M059J (cell line): Measurements from ENCODE around the gene RNU6-1. TPM values are rescaled to one million over a fixed set of nuclear protein-coding genes. Genes with fewer than 3 reads are reported as not detected.

Source experiments
- DNase-seq: peaks from one replicate; pipeline ENCODE4 v3.0.0-alpha.2; 2012; ENCODE audit warnings: low read depth
- total RNA-seq: library from RNA; depleted of rRNA; stranded (reverse); fragments of >200 nt; shearing (Covaris generic); gene quantifications from 2 replicates; pipeline ENCODE4 v1.2.3, GENCODE V29; 2014

The RNU6-1 gene
- total RNA-seq, 1 experiment from 2014 or later, result not detected

DNA sequence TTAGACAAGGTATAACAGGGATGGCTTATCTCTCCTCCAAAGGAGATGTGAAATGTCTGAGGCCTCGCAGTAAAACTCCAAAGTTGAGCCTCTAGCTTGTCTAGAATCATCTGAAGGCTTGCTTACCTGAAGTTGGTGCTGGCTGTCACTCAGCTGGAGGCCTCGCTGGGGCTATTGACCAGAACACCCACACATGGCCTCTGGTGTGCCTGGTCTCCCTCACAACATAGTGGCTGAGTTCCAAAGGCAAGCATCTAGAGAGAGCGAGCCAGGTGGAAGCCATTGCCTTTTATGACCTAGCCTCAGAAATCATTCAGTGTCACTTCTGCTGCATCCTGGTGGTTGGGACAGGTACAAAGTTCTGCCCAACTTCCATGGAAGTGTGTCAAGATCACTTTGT is 17.4 kb upstream of the RNU6-1 start:
- no peak for DNase-seq

DNA sequence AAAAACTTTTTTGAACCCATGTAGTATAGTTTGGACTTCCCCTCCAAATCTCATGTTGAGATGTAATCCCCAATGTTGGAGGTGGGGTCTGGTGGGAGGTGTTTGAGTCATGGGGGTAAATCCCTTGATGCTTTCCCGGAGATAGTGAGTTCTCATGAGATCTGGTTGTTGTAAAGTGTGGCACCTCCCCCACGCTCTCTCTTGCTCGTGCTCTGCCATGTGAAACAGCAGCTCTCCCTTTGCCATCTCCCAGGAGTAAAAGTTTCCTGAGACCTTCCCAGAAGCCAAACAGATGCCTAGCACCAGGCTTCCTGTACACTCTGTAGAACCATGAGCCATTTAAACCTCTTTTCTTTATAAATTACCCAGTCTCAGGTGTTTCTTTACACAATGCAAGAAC is 16.0 kb upstream of the RNU6-1 start:
- no peak for DNase-seq

DNA sequence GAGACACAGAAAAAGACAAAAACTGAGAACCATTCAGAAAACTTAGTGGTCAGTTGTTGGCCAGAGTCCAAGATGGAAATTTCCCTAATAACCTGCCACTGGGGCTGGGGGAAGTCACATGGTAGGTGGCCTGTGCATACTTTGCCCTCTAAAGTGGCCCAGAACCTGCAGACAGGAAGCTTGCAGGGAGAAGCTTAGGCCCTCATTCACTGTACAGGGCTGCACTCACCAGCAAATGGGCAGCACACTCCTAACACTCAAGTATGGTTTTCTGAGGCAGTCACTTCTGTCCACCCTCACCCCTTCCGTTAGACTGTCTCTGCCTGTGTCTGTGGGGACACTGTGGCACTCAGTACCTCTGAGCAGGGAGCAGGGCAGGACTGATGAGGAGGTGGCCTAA is 14.5 kb upstream of the RNU6-1 start:
- DNase-seq, result peak; percentile 20

DNA sequence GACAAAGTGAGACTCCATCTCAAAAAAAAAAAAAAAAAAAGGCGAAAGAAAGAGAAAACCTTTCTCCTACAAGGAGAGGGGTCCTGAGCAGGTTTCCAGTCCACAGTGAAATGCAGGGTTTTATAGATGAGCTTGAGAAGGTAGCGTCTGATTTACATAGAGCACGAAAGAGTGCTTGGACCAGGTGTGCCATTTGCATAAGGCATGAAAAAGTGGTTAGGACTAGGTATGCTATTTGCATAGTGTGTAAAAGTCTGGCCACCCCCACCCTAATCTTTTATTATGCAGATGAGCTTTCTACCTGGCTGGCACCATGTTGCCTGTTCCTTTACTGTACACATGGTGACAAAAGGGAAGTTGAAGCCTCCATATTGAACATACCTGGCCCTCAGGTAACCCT is 13.6 kb upstream of the RNU6-1 start:
- DNase-seq, result no peak

- no peak for DNase-seq
These were observed 12.6 kb upstream of the RNU6-1 start for GRCh38 chr15:67852418-67852817.

GRCh38 chr15:67850994-67851571 is 11.2 kb upstream of the RNU6-1 start:
- peak; percentile 68 for DNase-seq

DNA sequence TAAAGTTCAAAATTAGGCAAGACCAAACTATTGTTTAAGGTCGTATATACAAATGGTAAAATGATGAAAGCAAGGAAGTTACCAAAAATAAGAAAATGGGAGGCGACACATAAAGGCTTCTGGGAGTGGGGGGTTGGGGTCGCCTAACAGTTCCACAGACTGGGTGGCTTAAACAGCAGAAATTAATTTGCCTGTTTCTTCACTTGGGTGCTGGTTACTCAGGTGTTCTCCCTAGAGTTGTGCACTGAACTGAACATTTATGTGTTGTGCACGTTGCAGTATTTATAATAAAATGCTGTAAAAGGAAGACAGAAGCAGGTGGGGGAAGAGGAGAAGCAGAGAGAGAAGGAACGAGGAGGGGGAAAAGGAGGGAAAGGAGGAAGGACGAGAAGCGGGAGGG is 10.5 kb upstream of the RNU6-1 start:
- DNase-seq, result no peak

DNA sequence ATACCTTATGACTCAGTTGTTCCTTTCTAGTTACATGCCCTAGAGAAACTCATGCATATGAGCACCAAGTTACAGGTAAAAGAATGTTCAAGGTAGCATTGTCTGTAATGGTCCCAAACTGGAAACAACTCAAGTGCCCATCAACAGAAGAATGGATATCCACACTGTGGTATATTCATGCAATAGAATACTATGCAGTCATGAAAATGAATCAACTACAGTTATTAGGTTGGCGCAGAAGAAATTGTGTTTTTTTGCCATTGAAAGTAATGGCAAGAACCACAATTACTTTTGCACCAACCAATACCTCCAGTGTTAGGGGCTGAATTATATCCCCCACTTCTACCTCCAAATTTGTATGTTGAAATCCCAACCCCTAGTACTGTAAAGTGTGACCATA is 9.7 kb upstream of the RNU6-1 start:
- no peak for DNase-seq

- DNase-seq, result no peak
These were observed 6.1 kb upstream of the RNU6-1 start for GRCh38 chr15:67845974-67846373.

DNA sequence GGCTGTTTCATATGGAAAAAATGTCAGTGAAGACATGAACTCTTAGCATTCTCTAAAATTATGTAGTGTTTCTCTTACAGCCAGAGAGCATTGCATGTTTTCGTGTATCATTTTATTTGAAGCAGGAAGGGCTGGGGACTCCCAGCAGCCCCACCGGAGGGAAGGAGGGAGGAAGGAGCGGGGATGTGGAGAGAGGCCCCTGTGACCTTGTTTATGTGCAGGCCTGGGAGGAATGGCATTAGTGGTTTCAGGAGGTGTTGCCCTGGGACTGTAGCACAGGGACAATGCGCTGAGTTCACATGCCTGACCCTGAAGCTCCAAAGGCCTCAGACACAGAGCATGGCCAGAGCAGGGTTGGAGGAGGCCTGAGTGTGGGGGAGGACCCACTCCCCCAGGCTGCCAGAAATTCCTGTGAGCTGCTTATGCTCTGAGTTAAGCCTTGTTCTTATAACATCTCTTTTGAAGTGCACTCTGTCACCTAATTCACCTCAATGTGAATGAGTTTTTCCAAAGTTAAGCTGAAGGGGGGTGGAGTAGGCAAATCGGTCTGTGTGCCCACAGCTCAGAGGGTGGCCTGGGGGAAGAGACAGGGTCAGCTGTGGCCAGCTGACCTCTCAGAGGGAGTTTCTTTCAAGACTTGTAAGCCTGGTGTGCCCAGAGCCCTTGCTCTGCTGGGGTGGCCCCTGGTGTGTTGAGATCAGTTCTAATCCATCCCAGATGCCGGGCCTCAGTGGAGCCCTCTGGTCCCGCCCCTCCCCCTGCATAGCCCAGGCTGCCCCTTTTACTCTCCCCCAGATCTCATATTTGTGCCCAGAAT is 3.9 kb upstream of the RNU6-1 start:
- DNase-seq, result peak; percentile 68

GRCh38 chr15:67843092-67843501 is 3.3 kb upstream of the RNU6-1 start:
- no peak for DNase-seq

GRCh38 chr15:67841513-67841762 is 1.6 kb upstream of the RNU6-1 start:
- no peak for DNase-seq

DNA sequence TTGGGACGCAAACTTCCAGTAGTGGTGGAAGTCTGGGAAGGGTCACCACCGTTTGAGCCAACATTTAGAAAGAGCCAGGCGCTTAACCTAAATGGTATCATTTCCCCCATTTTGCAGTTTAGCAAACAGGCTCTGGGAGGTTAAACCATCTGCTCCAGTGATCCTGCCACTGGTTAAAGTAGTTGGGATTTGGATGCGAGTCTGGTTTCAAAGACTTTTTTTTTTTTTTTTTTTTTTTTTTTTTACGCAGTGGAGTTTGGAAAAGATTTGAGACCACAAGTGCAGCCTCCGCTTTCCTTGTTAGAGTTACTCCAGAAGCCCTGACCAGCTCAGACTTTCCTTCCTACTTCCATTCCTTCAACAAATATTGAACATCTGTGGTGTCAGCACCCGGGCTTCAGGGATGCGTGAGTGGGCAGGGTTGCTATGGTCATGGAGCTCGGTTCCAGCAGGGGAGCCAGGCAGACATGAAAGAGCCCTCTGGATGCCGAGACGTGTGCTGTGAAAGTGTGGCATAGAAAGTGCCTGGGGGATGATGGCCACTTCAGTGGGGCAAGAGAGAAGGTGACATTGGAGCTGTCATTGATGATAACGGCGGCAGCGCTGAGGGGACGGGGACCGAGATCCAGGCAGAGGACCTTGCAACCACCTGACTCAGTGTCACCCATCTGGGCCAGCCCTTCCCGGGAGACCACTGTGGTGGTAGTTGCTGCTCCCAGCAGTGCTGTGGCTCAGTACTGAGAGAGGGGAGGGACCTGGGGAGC is 1.1 kb upstream of the RNU6-1 start:
- DNase-seq, result peak; percentile 47

- DNase-seq, result peak; percentile 67
These were observed 331 bp downstream of the RNU6-1 start for GRCh38 chr15:67839499-67839928.

DNA sequence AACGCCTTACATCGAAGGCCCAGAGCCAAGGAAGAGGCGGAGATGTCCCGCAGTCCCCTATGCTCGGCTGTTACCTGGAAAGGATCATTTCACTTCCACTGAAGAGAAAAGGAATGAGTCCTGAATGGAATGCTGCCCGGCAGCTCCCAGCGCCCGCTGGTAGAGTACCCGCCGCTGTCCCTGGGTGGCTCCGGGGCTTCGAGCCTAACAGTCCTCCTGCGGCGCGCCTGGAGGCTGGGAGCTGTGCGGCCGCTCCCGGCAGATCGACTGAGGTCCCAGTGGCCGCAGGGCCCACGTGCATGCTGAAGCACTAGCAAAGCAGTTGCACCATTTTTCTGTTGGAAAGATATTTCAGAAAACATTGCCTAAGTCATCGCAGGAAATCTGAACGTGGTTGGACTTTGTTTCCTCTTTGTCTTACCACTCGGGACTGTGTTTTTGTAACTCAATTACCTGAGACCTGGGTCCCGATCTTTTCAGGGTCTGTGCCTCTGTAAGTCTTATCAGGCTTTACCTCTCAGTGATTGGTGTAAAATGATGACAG is 984 bp downstream of the RNU6-1 start:
- peak; percentile 66 for DNase-seq

GRCh38 chr15:67836955-67837354 is 2.9 kb downstream of the RNU6-1 start:
- no peak for DNase-seq

DNA sequence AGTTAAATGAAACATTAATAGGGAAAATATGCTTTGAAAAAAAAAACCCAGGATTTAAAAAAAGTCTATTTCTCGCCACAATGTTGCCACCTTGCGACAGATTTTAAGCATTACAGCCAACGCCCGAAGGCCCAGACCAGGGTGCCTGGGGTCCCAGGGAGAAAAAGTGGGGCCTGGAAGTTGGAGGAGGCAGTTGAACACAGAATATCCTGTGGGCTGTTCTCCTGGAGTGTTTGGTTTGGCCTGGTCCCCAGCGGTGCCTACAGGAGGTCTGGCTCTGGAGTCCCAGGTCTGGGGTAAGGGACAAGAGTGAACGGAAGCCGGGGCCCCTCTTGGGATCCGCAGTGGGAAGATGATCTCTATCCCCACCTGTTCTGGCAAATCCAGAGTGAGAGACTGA is 3.4 kb downstream of the RNU6-1 start:
- DNase-seq, result no peak

DNA sequence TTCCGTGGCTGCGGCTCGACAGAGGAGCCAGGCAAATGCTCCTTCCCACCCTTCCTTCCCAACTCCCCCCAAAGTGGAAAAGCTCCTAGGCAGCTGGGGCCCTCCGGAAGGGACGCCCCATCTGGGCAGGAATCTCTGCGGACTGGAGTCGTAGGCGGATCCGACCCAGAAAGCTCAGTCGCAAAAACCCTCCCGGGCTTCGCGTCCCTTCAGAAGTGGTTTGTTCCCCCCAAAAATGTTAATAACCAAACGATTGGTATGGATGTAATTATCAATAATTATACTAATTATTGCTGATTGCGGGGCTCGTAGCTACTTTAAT is 3.8 kb downstream of the RNU6-1 start:
- DNase-seq, result no peak

GRCh38 chr15:67835297-67836133 is 4.3 kb downstream of the RNU6-1 start:
- DNase-seq, result no peak

DNA sequence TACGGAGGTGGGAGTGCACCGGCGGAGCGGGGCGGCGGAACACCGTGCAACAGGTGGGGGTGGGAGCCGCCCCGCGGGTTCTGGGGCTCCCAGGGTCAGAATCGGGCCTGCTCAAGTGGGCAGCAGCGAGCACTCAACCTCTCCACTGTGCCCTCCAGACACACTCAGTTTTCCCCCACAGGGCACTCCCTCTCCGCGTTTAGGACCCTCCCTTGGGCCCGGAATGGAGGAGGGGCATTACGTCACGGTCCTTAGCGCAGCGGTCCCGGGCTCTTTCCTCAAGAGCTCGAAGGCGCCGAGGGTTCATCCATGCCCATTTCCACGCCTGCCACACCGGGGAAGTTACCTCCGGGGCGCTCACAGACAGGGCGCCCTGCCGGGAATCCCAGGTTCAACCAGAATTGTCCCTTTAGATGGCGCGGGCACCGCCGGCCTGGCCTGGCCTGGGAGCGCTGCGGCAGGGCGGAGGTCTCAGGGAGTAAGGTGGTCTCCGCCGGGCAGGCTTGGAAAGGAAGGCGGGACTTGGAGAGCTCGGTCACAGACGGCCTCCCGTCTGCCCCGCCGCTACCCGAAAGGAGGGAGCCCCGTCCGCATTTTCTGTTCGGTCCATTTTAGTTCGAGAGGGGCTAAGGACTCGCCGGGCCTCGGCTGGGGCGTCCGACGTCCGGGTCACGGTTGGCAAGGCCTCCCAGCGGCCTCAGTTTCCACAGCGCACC is 5.1 kb downstream of the RNU6-1 start:
- DNase-seq, result no peak
